Tibial nerve (tissue), 4 donors: ENCODE measurements around the gene RASSF4. TPM values are rescaled to one million over a fixed set of nuclear protein-coding genes. Genes with fewer than 3 reads are reported as not detected.

Experiments used
- DNase-seq, 2 donors: peaks; one replicate each; pipeline ENCODE4 v3.0.0-alpha.2; 2019; ENCODE audit warnings: low spot score in 2 of 2
- H3K27ac ChIP-seq, 4 donors: fragments of 200-600 bp; sonication (generic) in 3 of 4; one replicate each; pipeline ENCODE4 v1.5.1; 2017 to 2019; ENCODE audit warnings: mild to moderate bottlenecking in 1 of 4
- H3K27me3 ChIP-seq, 2 donors: fragments of 200-600 bp; sonication (generic) in 1 of 2; one replicate each; pipeline versions ENCODE4 v1.5.1 to v1.6.0; 2017 to 2019
- H3K36me3 ChIP-seq, 3 donors: fragments of 200-600 bp; sonication (generic); one replicate each; pipeline ENCODE4 v1.5.1; 2018 to 2019
- H3K4me1 ChIP-seq, 4 donors: fragments of 200-600 bp; sonication (generic) in 3 of 4; one replicate each; pipeline ENCODE4 v1.5.1; 2017 to 2019
- H3K4me3 ChIP-seq, 4 donors: fragments of 200-600 bp; sonication (generic) in 3 of 4; one replicate each; pipeline ENCODE4 v1.5.1; 2017 to 2019; ENCODE audit warnings: mild to moderate bottlenecking in 1 of 4, moderate library complexity in 1 of 4
- H3K9me3 ChIP-seq, 4 donors: fragments of 200-600 bp; sonication (generic) in 3 of 4; one replicate each; pipeline ENCODE4 v1.5.1; 2017 to 2019
- CTCF ChIP-seq, 5 experiments: fragments of 200-600 bp in 3 of 5; fragments of 450-650 bp in 2 of 5; sonication (generic) in 3 of 5; IDR thresholded peaks; one replicate each; pipeline ENCODE4 v1.5.1; 2016 to 2019; ENCODE audit warnings: antibody characterized with exemption in 5 of 5, mild to moderate bottlenecking in 3 of 5, moderate library complexity in 2 of 5
- EP300 ChIP-seq, 2 donors: sonication (generic); formaldehyde crosslinking; IDR thresholded peaks; one replicate each; pipeline ENCODE4 v1.6.1; 2017; ENCODE audit warnings: antibody characterized with exemption in 2 of 2, mild to moderate bottlenecking in 1 of 2
- POLR2A ChIP-seq, 2 donors: fragments of 450-650 bp; IDR thresholded peaks; one replicate each; pipeline ENCODE4 v1.6.1; 2017; ENCODE audit warnings: antibody characterized with exemption in 2 of 2, mild to moderate bottlenecking in 2 of 2, moderate library complexity in 2 of 2
- WGBS, 2 donors: methylation state at CpG; one replicate each; pipeline ENCODE4 v1.1.5; 2018; 5-methylcytosine and 5-hydroxymethylcytosine counted together
- total RNA-seq, 4 donors: library from RNA; depleted of rRNA; stranded (reverse); fragments of >200 nt; gene quantifications; one replicate each; pipeline ENCODE4 v1.1.0, GENCODE V29; 2016

Gene RASSF4
- total RNA-seq, 4 donors from 2014 or later: 153 to 275 (median 185) TPM

GRCh38 chr10:44913350-44914081, 46.1 kb upstream of the RASSF4 start:
- Histone ChIP-seq H3K9me3 (no peaks in the 10 kb centered on the region), H3K27me3 (no peaks in the 10 kb centered on the region), H3K27ac (no peak overlapping the region), H3K36me3 (peaks cover 0 to 9% (median 0%) of the 10 kb centered on the region in 3 donors), H3K4me1 (peaks cover 0 to 14% (median 0%) of the 10 kb centered on the region in 4 donors), H3K4me3 (no peak overlapping the region)
- no peak for DNase-seq
- no peak for TF ChIP-seq EP300 (IDR thresholded peaks at IDR 0.05)
- no peak for TF ChIP-seq POLR2A (IDR thresholded peaks at IDR 0.05)
- TF ChIP-seq CTCF (IDR thresholded peaks at IDR 0.05): no peak
- WGBS, 2 donors: 67 to 68% methylated on average over 11 of the region's 12 CpGs

GRCh38 chr10:44914891-44915290, 44.7 kb upstream of the RASSF4 start:
- H3K36me3 ChIP-seq: peaks cover 0 to 9% (median 0%) of the 10 kb centered on the region in 3 donors
- H3K4me3 ChIP-seq: no peak overlapping the region
- no peak overlapping the region for H3K27ac ChIP-seq
- no peaks in the 10 kb centered on the region for H3K27me3 ChIP-seq
- 79 to 86% methylated on average over 2 of the region's 2 CpGs for WGBS, 2 donors
- DNase-seq: no peak
- no peak for TF ChIP-seq CTCF (IDR thresholded peaks at IDR 0.05)
- no peak for TF ChIP-seq POLR2A (IDR thresholded peaks at IDR 0.05)
- no peak for TF ChIP-seq EP300 (IDR thresholded peaks at IDR 0.05)
- H3K4me1 ChIP-seq: peaks cover 0 to 14% (median 0%) of the 10 kb centered on the region in 4 donors
- no peaks in the 10 kb centered on the region for H3K9me3 ChIP-seq

- Histone ChIP-seq H3K4me3 (no peak overlapping the region), H3K4me1 (peaks cover 0 to 3% (median 0%) of the 10 kb centered on the region in 4 donors), H3K9me3 (no peaks in the 10 kb centered on the region), H3K36me3 (peaks cover 0 to 20% (median 0%) of the 10 kb centered on the region in 3 donors), H3K27me3 (no peaks in the 10 kb centered on the region), H3K27ac (no peak overlapping the region)
- WGBS, 2 donors: 64 to 67% methylated on average over 2 of the region's 2 CpGs
- TF ChIP-seq CTCF (IDR thresholded peaks at IDR 0.05) (no peak), POLR2A (IDR thresholded peaks at IDR 0.05) (no peak), EP300 (IDR thresholded peaks at IDR 0.05) (no peak)
- DNase-seq: no peak
Measured at GRCh38 chr10:44916429-44916828, 43.2 kb upstream of the RASSF4 start.

- Histone ChIP-seq H3K27ac (no peak overlapping the region), H3K36me3 (peaks cover 0 to 24% (median 0%) of the 10 kb centered on the region in 3 donors), H3K27me3 (no peaks in the 10 kb centered on the region), H3K4me3 (no peak overlapping the region), H3K9me3 (no peaks in the 10 kb centered on the region), H3K4me1 (no peaks in the 10 kb centered on the region)
- DNase-seq: no peak
- TF ChIP-seq CTCF (IDR thresholded peaks at IDR 0.05): no peak
- no peak for TF ChIP-seq EP300 (IDR thresholded peaks at IDR 0.05)
- TF ChIP-seq POLR2A (IDR thresholded peaks at IDR 0.05): no peak
- WGBS, 2 donors: 88 to 90% methylated on average over 3 of the region's 3 CpGs
Measured at GRCh38 chr10:44917848-44918247, 41.8 kb upstream of the RASSF4 start.

- no peaks in the 10 kb centered on the region for H3K4me1 ChIP-seq
- H3K9me3 ChIP-seq: no peaks in the 10 kb centered on the region
- H3K36me3 ChIP-seq: peaks cover 0 to 24% (median 0%) of the 10 kb centered on the region in 3 donors
- H3K4me3 ChIP-seq: no peak overlapping the region
- WGBS, 2 donors: 83 to 87% methylated on average over 3 of the region's 3 CpGs
- no peaks in the 10 kb centered on the region for H3K27me3 ChIP-seq
- TF ChIP-seq CTCF (IDR thresholded peaks at IDR 0.05): no peak
- TF ChIP-seq EP300 (IDR thresholded peaks at IDR 0.05): no peak
- no peak for TF ChIP-seq POLR2A (IDR thresholded peaks at IDR 0.05)
- DNase-seq: no peak
- H3K27ac ChIP-seq: no peak overlapping the region
Measured at GRCh38 chr10:44920252-44920651, 39.4 kb upstream of the RASSF4 start.
